Thyroid gland (tissue), 4 donors: ENCODE results near the gene GJD4.

Experiments
- POLR2A ChIP-seq, 2 donors: fragments of 450-650 bp; IDR thresholded peaks; one replicate each; pipeline ENCODE4 v1.6.1; 2017; ENCODE audit warnings: antibody characterized with exemption in 2 of 2, mild to moderate bottlenecking in 2 of 2, moderate library complexity in 1 of 2
- TF ChIP-seq, protein P1 (sequence below), 6 experiments: fragments of 200-600 bp in 3 of 6; fragments of 450-650 bp in 3 of 6; sonication (generic) in 3 of 6; IDR thresholded peaks; one replicate each; pipeline ENCODE4 v1.5.1; 2016 to 2019; ENCODE audit warnings: antibody characterized with exemption in 6 of 6, mild to moderate bottlenecking in 2 of 6, inconsistent platforms in 1 of 6, moderate library complexity in 1 of 6

DNA sequence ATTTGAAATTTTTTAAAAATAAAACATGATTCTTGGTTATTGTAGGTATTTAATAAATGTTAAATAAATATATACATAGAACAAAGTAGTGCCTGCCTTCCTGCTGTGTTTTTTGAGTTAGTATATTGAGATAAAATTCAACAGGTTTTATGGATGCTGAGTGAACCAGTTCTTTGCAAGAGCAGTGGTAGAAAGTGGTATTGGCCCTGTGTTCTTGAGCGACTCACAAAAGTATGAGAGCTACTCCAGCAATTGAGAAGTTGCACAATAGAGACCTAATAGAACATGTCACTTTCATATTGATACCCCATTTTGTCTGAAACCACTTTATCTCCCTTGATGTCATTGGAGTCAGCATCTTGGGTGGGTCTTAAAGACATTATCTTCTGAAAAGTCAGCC lies 32.6 kb upstream of the GJD4 start:
- TF ChIP-seq POLR2A (IDR thresholded peaks at IDR 0.05): no peak
- TF ChIP-seq, protein P1, sequence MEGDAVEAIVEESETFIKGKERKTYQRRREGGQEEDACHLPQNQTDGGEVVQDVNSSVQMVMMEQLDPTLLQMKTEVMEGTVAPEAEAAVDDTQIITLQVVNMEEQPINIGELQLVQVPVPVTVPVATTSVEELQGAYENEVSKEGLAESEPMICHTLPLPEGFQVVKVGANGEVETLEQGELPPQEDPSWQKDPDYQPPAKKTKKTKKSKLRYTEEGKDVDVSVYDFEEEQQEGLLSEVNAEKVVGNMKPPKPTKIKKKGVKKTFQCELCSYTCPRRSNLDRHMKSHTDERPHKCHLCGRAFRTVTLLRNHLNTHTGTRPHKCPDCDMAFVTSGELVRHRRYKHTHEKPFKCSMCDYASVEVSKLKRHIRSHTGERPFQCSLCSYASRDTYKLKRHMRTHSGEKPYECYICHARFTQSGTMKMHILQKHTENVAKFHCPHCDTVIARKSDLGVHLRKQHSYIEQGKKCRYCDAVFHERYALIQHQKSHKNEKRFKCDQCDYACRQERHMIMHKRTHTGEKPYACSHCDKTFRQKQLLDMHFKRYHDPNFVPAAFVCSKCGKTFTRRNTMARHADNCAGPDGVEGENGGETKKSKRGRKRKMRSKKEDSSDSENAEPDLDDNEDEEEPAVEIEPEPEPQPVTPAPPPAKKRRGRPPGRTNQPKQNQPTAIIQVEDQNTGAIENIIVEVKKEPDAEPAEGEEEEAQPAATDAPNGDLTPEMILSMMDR (IDR thresholded peaks at IDR 0.05): no peak
